ENCODE measurements around the gene ISG20. TPM values are rescaled to one million over a fixed set of nuclear protein-coding genes. Genes with fewer than 3 reads are reported as not detected.

ISG20 gene
- total RNA-seq, 1 donor: 3.3 TPM

GRCh38 chr15:88655103-88655553 lies 16.3 kb downstream of the ISG20 start:
- no peaks in the 10 kb centered on the region for H3K79me2 ChIP-seq (ENCODE audit: insufficient read depth, low read length)
- TF ChIP-seq, protein P1, sequence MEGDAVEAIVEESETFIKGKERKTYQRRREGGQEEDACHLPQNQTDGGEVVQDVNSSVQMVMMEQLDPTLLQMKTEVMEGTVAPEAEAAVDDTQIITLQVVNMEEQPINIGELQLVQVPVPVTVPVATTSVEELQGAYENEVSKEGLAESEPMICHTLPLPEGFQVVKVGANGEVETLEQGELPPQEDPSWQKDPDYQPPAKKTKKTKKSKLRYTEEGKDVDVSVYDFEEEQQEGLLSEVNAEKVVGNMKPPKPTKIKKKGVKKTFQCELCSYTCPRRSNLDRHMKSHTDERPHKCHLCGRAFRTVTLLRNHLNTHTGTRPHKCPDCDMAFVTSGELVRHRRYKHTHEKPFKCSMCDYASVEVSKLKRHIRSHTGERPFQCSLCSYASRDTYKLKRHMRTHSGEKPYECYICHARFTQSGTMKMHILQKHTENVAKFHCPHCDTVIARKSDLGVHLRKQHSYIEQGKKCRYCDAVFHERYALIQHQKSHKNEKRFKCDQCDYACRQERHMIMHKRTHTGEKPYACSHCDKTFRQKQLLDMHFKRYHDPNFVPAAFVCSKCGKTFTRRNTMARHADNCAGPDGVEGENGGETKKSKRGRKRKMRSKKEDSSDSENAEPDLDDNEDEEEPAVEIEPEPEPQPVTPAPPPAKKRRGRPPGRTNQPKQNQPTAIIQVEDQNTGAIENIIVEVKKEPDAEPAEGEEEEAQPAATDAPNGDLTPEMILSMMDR (IDR thresholded peaks at IDR 0.05; ENCODE audit: extremely low read depth, low read depth, low read length): no peak
- H3K27me3 ChIP-seq (ENCODE audit: insufficient read depth, low read length): no peaks in the 10 kb centered on the region
- no peaks in the 10 kb centered on the region for H3K9me3 ChIP-seq (ENCODE audit: low read depth, low read length)
- peaks cover 12% of the 10 kb centered on the region for H3K4me1 ChIP-seq (ENCODE audit: insufficient read depth, low read length)
- no peak overlapping the region for H2AFZ ChIP-seq (ENCODE audit: low read length)
- no peaks in the 10 kb centered on the region for H3K36me3 ChIP-seq (ENCODE audit: insufficient read depth, low read length)
- no peak for DNase-seq (ENCODE audit: insufficient read length, low spot score, missing footprints)
- H4K20me1 ChIP-seq (ENCODE audit: insufficient read depth, low read length): no peaks in the 10 kb centered on the region
- no peak overlapping the region for H3K4me2 ChIP-seq (ENCODE audit: insufficient read depth, low read length)
- H3K4me3 ChIP-seq (ENCODE audit: insufficient read depth, low read length): no peak overlapping the region
- H3K27ac ChIP-seq (ENCODE audit: low read depth, low read length): no peak overlapping the region

- Histone ChIP-seq H3K27me3 (ENCODE audit: insufficient read depth, low read length) (no peaks in the 10 kb centered on the region), H3K79me2 (ENCODE audit: insufficient read depth, low read length) (no peaks in the 10 kb centered on the region), H3K9me3 (ENCODE audit: low read depth, low read length) (no peaks in the 10 kb centered on the region), H3K4me1 (ENCODE audit: insufficient read depth, low read length) (peaks cover 19% of the 10 kb centered on the region), H2AFZ (ENCODE audit: low read length) (no peak overlapping the region), H3K4me2 (ENCODE audit: insufficient read depth, low read length) (no peak overlapping the region), H3K36me3 (ENCODE audit: insufficient read depth, low read length) (no peaks in the 10 kb centered on the region), H3K4me3 (ENCODE audit: insufficient read depth, low read length) (no peak overlapping the region), H4K20me1 (ENCODE audit: insufficient read depth, low read length) (no peaks in the 10 kb centered on the region), H3K27ac (ENCODE audit: low read depth, low read length) (no peak overlapping the region)
- DNase-seq (ENCODE audit: insufficient read length, low spot score, missing footprints): no peak
- TF ChIP-seq, protein P1 (IDR thresholded peaks at IDR 0.05; ENCODE audit: extremely low read depth, low read depth, low read length): no peak
Measured at GRCh38 chr15:88655800-88656488, 17.1 kb downstream of the ISG20 start.

- no peak for DNase-seq (ENCODE audit: insufficient read length, low spot score, missing footprints)
- Histone ChIP-seq H3K79me2 (ENCODE audit: insufficient read depth, low read length) (no peaks in the 10 kb centered on the region), H3K27me3 (ENCODE audit: insufficient read depth, low read length) (no peaks in the 10 kb centered on the region), H3K36me3 (ENCODE audit: insufficient read depth, low read length) (no peaks in the 10 kb centered on the region), H2AFZ (ENCODE audit: low read length) (no peak overlapping the region), H3K4me2 (ENCODE audit: insufficient read depth, low read length) (no peak overlapping the region), H4K20me1 (ENCODE audit: insufficient read depth, low read length) (no peaks in the 10 kb centered on the region), H3K9me3 (ENCODE audit: low read depth, low read length) (no peaks in the 10 kb centered on the region), H3K4me3 (ENCODE audit: insufficient read depth, low read length) (no peak overlapping the region), H3K4me1 (ENCODE audit: insufficient read depth, low read length) (peaks cover 26% of the 10 kb centered on the region), H3K27ac (ENCODE audit: low read depth, low read length) (no peak overlapping the region)
- TF ChIP-seq, protein P1 (IDR thresholded peaks at IDR 0.05; ENCODE audit: extremely low read depth, low read depth, low read length): no peak
Measured at GRCh38 chr15:88656760-88657221, 18.0 kb downstream of the ISG20 start.

GRCh38 chr15:88657326-88658069 lies 18.7 kb downstream of the ISG20 start:
- H3K27ac ChIP-seq (ENCODE audit: low read depth, low read length): no peak overlapping the region
- no peak overlapping the region for H3K4me2 ChIP-seq (ENCODE audit: insufficient read depth, low read length)
- no peaks in the 10 kb centered on the region for H3K36me3 ChIP-seq (ENCODE audit: insufficient read depth, low read length)
- TF ChIP-seq, protein P1 (IDR thresholded peaks at IDR 0.05; ENCODE audit: extremely low read depth, low read depth, low read length): peak; percentile 92
- H3K9me3 ChIP-seq (ENCODE audit: low read depth, low read length): no peaks in the 10 kb centered on the region
- H3K4me1 ChIP-seq (ENCODE audit: insufficient read depth, low read length): peaks cover 33% of the 10 kb centered on the region
- no peaks in the 10 kb centered on the region for H3K27me3 ChIP-seq (ENCODE audit: insufficient read depth, low read length)
- no peaks in the 10 kb centered on the region for H4K20me1 ChIP-seq (ENCODE audit: insufficient read depth, low read length)
- DNase-seq (ENCODE audit: insufficient read length, low spot score, missing footprints): peak; percentile 93
- H3K79me2 ChIP-seq (ENCODE audit: insufficient read depth, low read length): no peaks in the 10 kb centered on the region
- H3K4me3 ChIP-seq (ENCODE audit: insufficient read depth, low read length): no peak overlapping the region
- H2AFZ ChIP-seq (ENCODE audit: low read length): no peak overlapping the region

Data from osteoblast (primary cell).